ENCODE results near the gene MCL1. TPM values are rescaled to one million over a fixed set of nuclear protein-coding genes. Genes with fewer than 3 reads are reported as not detected.

The MCL1 gene
- total and polyA plus RNA-seq, 10 of the 15 experiments (the other 5 are each of a cell fraction or from before 2014, with no cell fraction given), result 18.1 to 148 (median 86.4) TPM

- ChIA-PET SMC1A (ENCODE audit: uncharacterized antibody, unreplicated experiment) (no interaction called here), RAD21 (ENCODE audit: unreplicated experiment) (no interaction called here), POLR2A (no interaction called here), CTCF (no interaction called here)
- H4K20me1 ChIP-seq (ENCODE audit: control insufficient read depth, insufficient read depth), result no peaks in the 10 kb centered on the region
- H3K9me3 ChIP-seq (replicated peaks; ENCODE audit: control insufficient read depth, insufficient read depth, low read length), result no peaks in the 10 kb centered on the region
- H2AFZ ChIP-seq (ENCODE audit: control insufficient read depth, low read depth, low read length), result no peak overlapping the region
- FAIRE-seq (no peak), DNase-seq (ENCODE audit: low read depth, low spot score) (no peak), ATAC-seq (no peak)
- in situ Hi-C loops (cut with MboI), result no loop called here
- WGBS (ENCODE audit: insufficient coverage, insufficient replicate concordance, low lambda C conversion rate, missing lambda C conversion rate), result 69% methylated on average over 23 of the region's 23 CpGs
- peak; percentile 30; the same call in 1 of the 2 replicates for TF ChIP-seq POLR2A (IDR thresholded peaks at IDR 0.05; ENCODE audit: low read depth, low read length)
- TF ChIP-seq ELK1 (IDR thresholded peaks at IDR 0.05; ENCODE audit: low read depth, low read length), result no peak
- no peak overlapping the region for H3K27ac ChIP-seq (ENCODE audit: control insufficient read depth, insufficient read depth)
- peaks cover 2% of the 10 kb centered on the region; the same call in 1 of the 2 replicates for H3K4me1 ChIP-seq (ENCODE audit: control insufficient read depth, insufficient read depth, low read length)
- H3K4me2 ChIP-seq (ENCODE audit: control insufficient read depth, insufficient read depth), result no peak overlapping the region
- no TSS peak for BruUV-seq (replicated peaks)
- intact Hi-C loops (cut with micrococcal nuclease; ENCODE audit: unreplicated experiment), result no loop called here
- no peak overlapping the region for H3K4me3 ChIP-seq
- no peaks in the 10 kb centered on the region for H3K79me2 ChIP-seq (ENCODE audit: control insufficient read depth, insufficient read depth, low read length)
- no peaks in the 10 kb centered on the region for H3K36me3 ChIP-seq (ENCODE audit: control insufficient read depth in 2 of 2, insufficient read depth in 2 of 2, low read length in 1 of 2)
- no peak overlapping the region for H3K9ac ChIP-seq (ENCODE audit: control insufficient read depth, insufficient read depth, low read length)
- H3K27me3 ChIP-seq (replicated peaks in 1 of 2; ENCODE audit: control insufficient read depth in 2 of 2, insufficient read depth in 2 of 2, low read length in 1 of 2), result no peaks in the 10 kb centered on the region; a peak in 1 of 4 replicates
Observed at GRCh38 chr1:150553392-150554085, 25.9 kb downstream of the MCL1 start.

GRCh38 chr1:150552911-150553289, 26.5 kb downstream of the MCL1 start:
- Histone ChIP-seq H3K4me2 (ENCODE audit: control insufficient read depth, insufficient read depth) (no peak overlapping the region), H2AFZ (ENCODE audit: control insufficient read depth, low read depth, low read length) (no peak overlapping the region), H3K9me3 (replicated peaks; ENCODE audit: control insufficient read depth, insufficient read depth, low read length) (no peaks in the 10 kb centered on the region), H3K9ac (ENCODE audit: control insufficient read depth, insufficient read depth, low read length) (no peak overlapping the region), H3K4me1 (ENCODE audit: control insufficient read depth, insufficient read depth, low read length) (peaks cover 3% of the 10 kb centered on the region; the same call in 1 of the 2 replicates), H3K27me3 (replicated peaks in 1 of 2; ENCODE audit: control insufficient read depth in 2 of 2, insufficient read depth in 2 of 2, low read length in 1 of 2) (no peaks in the 10 kb centered on the region; a peak in 1 of 4 replicates), H4K20me1 (ENCODE audit: control insufficient read depth, insufficient read depth) (no peaks in the 10 kb centered on the region), H3K27ac (ENCODE audit: control insufficient read depth, insufficient read depth) (no peak overlapping the region), H3K4me3 (no peak overlapping the region), H3K36me3 (ENCODE audit: control insufficient read depth in 2 of 2, insufficient read depth in 2 of 2, low read length in 1 of 2) (no peaks in the 10 kb centered on the region), H3K79me2 (ENCODE audit: control insufficient read depth, insufficient read depth, low read length) (no peaks in the 10 kb centered on the region)
- no peak for FAIRE-seq
- ATAC-seq, result no peak
- SMC1A ChIA-PET (ENCODE audit: uncharacterized antibody, unreplicated experiment), result no interaction called here
- no peak for DNase-seq (ENCODE audit: low read depth, low spot score)
- CTCF ChIA-PET, result no interaction called here
- POLR2A ChIA-PET, result interaction anchor here (0.5 kb wide), 1 partner anchor 13 kb away, joined by 6 read pairs; no protein-coding TSS in a partner anchor
- BruUV-seq (replicated peaks), result no TSS peak
- in situ Hi-C loops (cut with MboI) (no loop called here), intact Hi-C loops (cut with micrococcal nuclease; ENCODE audit: unreplicated experiment) (no loop called here)
- RAD21 ChIA-PET (ENCODE audit: unreplicated experiment), result no interaction called here
- 48% methylated on average over 9 of the region's 12 CpGs for WGBS (ENCODE audit: insufficient coverage, insufficient replicate concordance, low lambda C conversion rate, missing lambda C conversion rate)
- TF ChIP-seq SMAD5 (IDR thresholded peaks at IDR 0.05; ENCODE audit: low read depth) (no peak), ETV6 (conservative IDR thresholded peaks at IDR 0.05 in 1 of 2, IDR thresholded peaks at IDR 0.05 in 1 of 2; ENCODE audit: borderline replicate concordance in 1 of 2, low read depth in 1 of 2) (no peak), MXI1 (IDR thresholded peaks at IDR 0.05; ENCODE audit: low read depth, low read length) (no peak), ATF3 (IDR thresholded peaks at IDR 0.05; ENCODE audit: borderline replicate concordance, extremely low read depth, low read depth, low read length) (no peak), PAX8 (IDR thresholded peaks at IDR 0.05) (no peak), NKRF (conservative IDR thresholded peaks at IDR 0.05) (no peak), WRNIP1 (IDR thresholded peaks at IDR 0.05; ENCODE audit: borderline replicate concordance, low read depth, low read length) (no peak), E2F8 (IDR thresholded peaks at IDR 0.05; ENCODE audit: low read depth, partially characterized antibody) (no peak)
